ENCODE results near the gene POPDC2.

Gene POPDC2

DNA sequence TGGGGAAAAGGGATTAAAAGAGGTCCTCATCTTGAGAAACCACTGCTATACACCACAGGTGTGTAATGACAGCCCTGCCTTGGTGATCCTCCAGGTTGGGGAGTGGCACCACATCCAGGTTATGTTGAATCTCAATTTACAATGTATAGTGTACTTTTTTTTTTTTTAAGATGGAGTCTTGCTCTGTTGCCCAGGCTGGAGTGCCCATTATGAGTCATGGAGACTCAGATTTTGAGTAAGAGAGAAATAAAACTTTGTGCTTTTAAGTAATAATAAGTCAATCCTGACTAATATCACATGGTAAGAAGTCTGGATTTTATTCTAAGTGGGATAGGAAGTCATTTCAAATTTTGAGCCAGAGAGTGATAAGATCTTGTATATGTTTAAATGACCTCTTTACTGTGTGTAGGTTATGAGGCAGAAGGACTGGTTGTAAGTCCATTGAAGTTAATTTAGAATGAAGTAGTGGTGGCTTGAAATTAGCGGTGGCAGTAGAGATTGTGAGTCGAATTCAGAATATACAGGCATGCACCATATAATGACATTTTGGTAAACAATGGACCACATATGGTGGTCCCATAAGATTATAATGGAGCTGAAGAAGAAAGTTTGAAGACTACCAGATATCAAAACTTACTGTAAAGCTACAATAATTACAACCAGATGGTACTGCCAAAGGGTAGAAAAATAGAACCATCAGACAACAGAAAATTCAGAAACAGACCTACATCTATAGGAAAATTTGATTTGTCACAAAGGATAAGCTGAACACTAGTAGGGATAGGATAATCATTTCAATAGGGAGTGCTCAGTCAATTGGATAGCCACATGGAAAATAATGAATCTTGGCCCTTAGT, 20.7 kb downstream of the POPDC2 start:
- no peak for DNase-seq

DNA sequence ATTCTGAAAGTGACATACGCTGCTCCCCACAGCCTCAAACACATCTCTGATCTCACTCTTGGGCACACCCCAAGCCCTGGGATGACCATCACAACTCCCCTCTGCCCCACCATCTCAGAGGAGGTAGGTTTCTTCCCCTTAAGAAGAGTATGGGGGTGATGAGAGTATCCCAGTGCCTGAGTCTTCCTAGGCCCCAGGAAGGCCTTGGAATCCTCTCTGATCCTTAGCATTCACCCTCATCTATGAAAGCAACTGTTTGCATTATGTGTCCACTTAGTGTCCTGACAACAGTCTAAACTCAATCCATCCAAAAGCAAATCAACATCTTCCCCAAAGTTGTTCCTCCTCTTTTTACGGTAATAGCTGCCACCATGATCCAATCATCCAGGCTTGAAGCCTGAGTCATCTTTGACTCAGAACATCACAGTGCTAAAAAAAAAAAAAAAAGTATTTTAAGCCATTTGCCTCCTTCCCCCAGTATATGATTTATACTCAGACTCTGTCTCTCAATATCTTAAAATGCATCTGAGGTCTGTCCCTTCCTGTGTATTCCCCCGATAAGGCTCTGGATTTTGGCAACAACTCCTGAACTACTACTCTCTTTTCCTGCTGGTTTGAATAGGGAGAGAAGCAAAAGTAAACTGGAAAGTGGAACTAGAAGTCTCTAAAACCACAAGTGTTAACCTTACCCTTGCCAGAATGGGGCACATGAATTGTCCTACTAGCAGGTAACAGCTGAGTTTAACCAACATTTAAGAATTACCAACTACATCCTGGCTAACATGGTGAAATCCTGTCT, 22.5 kb downstream of the POPDC2 start:
- DNase-seq: no peak

DNA sequence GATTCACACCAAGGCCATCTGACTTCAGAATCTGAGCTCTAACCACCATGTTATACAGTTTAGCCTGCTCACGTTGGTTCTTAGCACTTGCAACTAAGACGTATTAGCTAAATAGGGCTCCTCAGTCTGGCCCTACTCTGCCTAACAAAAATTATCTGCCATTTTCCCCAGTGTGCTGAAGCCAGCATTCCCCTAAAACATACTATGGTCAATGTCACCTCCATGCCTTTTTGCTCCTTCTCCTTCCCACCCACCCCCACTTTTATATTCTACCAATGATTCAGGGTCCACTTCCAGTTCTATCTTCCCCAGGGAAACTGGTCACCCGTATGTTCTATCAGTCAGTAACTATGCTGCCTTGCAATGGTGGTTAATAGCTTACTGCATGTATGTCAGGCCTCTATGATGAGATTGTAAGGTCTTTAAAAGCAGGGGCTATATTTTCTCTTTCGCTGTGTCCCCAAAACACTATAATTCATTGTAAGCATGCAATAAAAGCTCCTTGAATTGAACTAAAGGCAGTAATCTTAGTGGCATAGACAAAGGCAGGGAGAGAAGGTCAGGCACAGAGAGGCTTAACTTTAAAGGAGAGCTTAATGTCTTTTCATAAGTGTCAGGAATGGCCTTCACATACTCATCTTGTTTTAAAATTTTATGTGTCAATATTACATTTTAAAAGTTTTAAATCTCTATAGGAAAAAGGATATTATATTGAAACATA, 23.3 kb downstream of the POPDC2 start:
- DNase-seq: no peak

DNA sequence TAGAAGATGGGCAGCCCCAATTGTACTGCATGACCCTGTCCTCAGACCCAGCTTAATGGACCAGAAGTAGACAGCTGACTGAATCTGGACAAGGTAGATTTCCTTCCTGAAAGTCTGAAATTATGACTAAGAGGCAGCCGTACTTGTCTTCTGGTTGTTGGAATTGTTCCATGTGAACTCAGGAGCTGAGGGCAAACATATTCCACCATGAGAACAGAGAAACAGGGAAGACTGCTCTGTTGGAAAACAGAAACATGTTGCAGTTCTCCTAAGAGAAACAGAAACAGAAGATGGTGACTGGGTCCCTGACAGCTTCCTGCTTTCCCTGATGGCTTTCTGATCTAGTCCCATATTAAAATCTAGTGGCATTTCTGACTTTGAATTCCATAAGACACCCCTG, 24.1 kb downstream of the POPDC2 start:
- DNase-seq: no peak

DNA sequence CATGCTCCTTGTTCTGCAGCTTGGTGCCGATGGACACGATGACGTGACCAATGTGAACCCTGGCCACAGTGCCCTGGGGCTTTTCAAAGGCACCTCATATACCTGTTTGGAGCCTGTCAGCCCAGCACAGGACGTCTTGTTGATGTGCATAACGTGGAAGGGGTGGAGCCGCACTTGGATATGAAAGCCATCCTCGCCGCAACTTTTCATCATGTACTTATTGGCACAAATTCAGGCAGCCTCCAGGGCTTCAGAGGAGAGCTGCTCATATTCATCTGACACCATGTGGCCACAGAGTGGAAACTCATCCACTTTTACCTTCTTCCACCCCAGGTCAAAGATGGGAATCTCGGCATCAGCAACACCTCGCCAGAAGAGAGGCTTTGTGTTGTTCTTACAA, 24.7 kb downstream of the POPDC2 start:
- DNase-seq: no peak

DNA sequence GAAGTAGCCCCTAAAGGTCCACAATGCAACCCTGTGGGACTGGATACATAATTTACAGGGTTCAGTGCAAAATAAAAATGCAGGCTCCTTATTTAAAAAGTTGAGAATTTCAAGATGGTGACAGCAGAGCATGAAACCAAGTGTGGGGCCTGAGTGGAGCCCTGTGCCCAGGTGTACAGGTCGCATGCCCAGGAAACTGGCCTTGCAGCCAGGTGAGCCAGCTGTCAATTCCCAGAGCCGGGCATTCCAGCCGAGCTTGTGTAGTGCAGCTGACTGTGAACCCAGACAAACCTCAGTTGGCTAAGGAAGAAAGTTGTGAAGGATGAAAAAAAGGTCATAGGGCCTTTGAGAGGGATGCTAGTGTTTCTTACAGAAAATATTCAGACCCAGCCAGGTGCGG, 27.6 kb downstream of the POPDC2 start:
- no peak for DNase-seq

DNA sequence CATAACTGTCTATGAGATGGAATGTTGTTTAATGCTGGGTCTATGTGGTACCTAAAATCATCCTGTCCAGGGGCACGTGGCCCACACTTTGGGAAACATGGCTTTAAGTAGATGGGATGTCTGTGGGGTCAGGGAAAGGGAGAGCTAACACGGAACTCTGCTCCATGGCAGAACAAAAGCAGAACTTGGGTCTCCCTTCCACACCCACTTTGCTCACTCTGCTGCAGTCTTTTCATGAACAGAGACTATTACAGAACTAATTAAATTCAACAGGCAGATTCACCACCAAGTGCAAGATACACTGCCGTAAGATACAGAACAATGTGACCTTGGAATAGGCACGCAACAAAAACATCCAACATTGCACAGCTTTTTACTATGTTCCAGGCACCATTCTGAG, 28.2 kb downstream of the POPDC2 start:
- DNase-seq: no peak

DNA sequence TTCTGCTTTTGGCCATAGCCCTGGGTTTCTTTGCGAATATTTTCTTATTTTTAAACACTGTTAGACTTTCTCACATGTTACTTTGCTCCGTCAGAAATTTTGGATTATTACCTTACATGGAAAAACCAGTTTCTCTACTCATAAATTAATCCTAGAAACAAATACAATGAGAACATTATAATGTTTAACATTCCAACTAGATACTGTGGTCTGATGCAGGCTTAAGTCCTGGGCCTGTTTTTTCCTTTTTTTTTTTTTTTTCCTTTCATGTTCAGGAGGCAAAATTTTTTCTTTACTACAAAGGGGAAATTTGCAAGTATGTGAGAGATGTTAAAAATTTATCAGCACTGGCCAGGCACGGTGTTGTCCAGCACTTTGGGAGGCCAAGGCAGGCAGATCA, 28.9 kb downstream of the POPDC2 start:
- no peak for DNase-seq

DNA sequence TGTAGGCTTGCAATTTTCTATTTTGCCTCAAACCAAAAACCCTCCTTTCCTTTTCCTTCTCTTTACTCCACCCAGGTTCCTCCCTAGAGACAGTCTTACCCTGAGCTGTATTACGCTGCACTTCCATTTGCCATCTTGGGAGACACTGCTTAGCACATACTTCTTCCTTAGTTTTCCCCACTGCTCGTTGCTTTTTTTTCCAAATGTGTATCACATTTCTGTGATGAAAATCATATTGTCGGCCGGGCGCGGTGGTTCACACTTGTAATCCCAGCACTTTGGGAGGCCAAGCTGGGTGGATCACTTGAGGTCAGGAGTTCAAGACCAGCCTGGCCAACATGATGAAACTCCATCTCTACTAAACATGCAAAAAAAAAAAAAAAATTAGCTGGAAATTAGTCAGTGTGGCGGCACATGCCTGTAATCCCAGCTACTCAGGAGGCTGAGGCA, 29.5 kb downstream of the POPDC2 start:
- DNase-seq: no peak

DNA sequence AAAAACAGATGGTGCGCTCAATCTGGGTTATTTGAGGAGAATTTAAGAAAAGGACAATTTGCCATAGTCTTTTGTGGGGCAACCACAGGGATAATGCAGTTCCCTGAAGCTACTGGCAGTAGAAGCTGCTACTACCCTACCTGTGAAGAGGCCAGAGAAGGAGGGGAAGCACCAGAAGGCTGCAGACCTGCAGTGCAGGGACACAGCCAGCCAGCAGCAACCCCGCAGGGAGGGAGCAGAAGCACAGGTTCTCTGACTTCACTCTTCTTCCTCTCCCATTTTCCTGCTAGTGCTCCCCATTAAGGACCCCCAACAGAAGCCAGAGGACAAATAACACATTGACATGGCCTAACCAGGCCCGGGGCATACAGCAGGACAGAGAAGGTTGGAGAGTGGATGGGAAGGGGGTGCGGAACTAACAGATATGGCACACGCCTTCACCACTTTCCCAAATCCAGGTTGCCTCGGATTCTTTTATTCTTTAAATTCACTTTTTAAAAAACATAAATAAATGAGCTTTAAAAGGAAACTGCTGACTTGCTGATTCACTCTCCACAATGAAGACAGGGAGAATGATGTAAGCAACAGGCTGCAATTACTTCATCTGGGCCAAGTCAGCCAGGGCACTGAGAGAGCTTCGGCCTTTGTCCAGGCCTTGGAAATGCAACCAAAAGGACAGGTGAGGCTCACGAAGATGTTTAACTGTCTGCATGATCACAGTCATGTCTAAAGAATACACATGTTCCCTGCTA, 30.1 kb downstream of the POPDC2 start:
- no peak for DNase-seq

DNA sequence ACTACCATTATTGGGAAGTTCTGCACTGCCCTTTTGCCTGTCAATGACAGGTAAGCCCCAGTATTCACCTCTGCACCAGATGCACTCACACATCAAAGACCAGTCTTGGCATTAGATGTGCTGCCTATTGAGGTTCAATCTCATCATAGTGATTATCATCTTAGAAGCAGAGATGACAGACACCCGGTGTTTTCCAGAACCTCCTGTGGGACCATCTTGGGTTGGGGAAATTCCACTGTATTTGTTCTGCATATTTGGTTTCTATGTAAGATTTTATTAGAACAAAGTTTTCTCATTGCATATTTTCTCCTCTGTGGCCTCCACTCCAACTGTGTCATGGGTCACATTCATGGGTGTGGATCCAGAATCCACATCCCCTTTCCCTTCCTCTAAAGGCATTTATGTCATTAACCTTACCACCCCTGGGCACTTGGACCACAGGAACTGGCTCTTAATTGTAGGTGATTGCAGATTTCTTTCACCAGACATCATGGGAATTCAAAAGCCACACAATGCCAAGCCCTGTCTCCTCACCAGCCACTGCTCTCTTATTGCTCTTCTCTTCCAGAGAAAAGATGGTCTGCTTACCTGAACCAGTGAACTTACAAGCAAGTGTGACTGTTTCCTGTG, 31.5 kb downstream of the POPDC2 start:
- DNase-seq: no peak

DNA sequence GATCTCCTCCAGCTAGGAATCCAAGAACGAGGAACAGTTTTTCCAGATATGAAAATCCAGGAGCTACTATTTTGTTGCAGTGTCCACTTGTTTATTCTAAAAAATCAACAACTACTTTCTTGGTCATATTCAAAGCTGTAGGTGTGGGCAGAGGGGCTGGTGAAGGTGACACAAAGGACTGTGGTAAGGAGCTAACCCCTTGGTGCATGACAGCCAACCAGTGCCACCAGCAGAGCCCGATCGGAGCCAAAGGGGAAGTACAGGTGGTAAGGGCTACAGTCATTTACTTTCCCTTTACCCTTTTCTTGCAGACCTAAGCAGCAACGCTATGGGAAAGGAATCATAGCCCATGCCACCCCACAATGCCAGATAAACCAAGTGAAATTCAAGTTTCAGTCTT, 32.0 kb downstream of the POPDC2 start:
- DNase-seq: no peak

DNA sequence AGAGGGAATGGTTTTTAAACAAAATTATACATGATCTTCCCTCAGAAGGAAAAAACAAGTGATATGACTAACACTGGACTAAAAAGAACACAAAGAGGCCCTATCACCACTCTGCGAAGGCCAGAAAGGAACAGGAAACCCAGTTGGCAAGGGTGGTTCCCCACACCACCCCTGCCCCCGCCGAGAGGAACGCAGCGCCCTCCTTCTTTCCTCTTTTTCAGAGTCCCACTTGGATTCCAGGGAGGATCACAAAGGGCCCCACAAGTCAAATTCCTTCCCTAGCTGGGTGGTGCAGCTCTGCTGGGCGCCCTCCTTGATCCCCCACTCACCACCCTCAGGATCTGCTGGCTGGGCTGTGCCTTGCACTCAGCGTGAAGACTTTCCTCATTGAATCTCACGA, 32.9 kb downstream of the POPDC2 start:
- no peak for DNase-seq

DNA sequence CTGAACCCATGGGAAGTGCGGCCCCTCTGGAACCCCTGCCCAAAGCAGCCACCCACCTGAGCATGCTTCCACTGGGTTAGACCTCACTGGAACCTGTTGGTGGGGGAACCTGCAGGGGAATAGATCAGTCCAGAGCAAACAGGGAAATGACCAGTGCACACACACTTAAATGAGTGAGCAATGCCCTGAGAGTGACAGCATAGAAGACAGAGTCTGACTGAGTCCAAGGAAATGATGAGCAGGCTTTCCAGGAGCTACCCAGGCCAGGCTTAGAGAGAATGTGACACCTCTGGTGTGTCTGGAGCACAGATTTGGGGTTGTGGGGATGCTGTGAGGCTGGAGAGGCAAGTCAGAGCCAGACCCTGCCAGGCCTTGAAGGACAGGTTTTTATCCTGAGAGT, 34.2 kb downstream of the POPDC2 start:
- no peak for DNase-seq

DNA sequence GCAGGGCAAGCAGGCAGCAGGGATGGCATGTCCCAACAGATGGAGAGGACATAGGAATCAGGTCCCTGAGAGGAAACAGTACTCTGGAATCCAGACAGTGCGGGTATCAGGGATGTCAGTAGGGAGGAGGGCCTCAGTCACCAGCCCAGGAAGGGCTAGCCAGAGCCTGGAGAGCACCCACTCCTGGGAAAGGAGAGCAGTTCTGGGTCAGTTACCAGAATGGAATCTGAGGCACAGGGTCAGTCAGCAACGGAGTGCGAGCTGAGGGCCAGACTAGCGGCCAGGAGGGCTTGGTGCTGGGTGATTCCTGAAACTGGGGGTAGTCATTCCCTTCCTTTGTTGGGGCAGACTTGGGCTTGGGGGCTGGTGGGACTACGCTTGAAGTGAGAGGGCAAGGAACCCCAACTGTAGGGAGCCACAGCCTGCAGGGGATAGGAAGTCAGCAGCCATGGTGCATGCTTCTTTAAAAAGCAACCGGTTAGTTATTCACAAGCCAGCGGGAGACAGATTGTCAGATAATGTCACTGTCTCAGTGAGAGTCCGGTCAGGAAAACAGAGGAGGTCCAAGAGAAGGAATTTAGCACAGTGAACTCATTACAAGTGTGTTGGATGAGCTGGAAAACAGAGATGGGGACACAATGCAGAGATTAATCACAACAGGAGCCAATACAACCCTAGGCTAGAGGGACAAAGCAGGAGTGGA, 34.8 kb downstream of the POPDC2 start:
- no peak for DNase-seq

DNA sequence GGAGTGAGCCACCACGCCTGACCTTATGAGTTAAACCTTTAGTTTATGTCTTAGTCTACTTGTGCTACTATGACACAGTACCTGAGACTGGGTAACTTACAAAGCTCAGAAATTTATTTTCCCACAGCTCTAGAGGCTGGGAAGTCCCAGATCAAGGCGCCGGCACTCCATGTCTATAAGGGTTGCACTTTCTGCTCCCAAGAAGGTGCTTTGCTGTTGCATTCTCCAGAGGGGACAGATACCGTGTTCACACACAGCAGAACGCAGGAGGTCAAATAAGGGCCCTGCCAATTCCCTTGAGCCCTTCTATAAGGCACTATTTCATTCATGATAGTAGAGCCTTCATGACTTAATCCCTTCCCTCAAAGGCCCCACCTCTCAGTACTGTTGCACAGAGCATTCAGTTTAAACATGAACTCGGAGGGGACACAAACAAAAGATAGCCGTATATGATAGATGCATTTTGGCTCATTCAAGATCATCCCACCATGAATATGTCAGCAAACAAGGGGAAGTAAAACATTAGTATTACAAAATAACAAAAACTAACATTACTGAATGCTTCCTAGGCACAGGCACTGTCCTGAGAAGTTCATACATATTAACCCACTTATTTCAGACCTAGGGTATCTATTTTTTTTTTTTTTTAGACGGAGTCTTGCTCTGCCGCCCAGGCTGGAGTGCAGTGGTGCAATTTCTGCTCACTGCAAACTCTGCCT, 36.2 kb downstream of the POPDC2 start:
- no peak for DNase-seq

DNA sequence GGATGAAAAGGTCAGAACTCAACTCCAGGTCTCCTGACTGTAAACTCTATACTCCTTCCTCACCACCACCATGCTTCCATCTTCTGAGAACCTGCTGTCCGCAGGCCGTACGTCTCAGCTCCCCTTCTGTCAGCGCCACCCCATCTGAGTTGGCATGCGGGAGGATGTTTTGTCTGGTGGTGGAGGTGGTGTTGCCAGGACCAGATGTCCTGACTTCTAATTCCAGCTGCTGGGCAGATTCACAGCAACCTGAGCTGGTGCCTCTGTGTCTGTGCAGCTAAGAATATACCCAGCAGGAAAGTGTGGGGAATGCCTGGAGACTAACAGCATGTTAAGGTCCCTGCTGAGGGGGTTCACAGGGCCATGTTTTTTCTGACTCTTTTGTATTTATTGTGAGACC, 39.5 kb downstream of the POPDC2 start:
- DNase-seq: no peak

DNA sequence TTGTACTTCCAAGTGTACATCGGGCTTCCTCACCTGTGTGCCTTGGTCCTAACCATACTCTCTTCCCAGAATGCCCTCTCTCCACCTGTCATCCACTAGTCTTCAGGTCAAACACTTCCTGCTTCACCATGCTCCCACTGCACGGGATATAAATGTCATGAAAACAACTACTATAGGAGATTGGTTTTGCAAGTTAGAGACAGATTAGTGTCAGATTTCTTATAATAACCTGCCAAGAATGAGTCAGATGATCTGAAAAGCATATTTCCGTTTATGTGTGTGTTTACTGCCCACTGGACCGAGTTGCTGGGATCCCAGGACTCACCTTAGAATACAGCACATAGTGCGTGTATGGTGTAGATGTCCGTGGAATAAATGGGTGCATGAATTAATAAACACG, 41.3 kb downstream of the POPDC2 start:
- DNase-seq: no peak

DNA sequence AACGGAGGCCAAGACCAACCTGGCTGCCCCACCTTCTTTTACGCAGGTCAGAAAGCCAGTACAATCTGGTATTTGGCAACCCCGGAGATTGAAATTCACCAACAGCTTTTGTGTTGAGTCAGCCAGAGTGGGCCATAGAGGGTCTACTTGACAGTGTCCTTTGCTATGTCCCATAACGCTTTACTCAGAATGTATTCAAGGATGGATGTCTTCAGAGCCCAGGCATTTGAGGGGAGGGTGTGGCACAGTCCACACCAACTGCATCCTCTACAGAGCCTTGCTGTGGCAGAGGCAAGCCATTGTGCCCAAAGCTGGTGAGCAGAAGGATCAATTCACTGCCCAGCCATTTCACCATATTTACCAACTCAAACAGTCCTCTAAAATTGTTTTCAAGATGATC, 44.3 kb downstream of the POPDC2 start:
- DNase-seq: no peak

DNA sequence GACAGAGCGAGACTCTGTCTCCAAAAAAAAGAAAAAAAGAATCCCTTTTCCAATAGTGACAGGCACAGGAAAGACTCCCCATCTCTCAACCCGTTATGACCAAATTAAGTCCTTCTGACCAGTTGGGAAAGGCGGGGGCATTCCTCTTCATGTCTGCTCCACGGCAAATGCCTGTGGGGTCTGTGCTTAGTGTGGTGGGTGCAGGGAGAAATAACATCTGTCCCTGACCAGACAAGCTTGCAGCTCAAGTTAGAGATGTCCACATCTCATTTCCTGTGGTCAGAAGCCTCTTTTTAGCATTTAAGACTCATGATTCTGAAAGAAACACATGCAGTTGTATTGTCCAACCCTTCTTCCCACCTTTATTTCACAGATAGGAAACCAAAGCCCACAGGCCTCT, 46.5 kb downstream of the POPDC2 start:
- no peak for DNase-seq

DNA sequence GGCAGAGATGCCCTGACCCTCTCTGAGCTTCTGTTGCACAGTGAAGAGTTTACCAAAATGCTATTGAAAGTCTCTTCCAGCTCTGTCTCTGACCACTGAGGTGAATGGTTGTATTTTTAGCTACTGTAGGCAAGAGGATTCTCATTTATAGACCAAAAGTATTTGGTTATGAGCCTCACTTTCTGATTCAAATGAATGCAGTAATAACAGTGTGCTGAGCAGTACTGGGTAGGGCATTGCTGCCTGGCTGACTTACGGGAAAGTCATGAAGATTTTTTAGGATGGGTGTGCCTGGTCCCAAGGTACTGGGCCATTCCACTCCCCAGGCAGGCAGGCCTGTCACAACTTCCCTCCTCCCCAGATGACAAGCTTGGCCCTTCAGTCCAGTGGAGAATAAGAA, 47.2 kb downstream of the POPDC2 start:
- no peak for DNase-seq
